Breast epithelium (tissue), 4 donors: ENCODE data around the gene DCN. TPM values are rescaled to one million over a fixed set of nuclear protein-coding genes. Genes with fewer than 3 reads are reported as not detected.

Experiments used
- DNase-seq, 2 donors: peaks; one replicate each; pipeline ENCODE4 v3.0.0-alpha.2; 2019; ENCODE audit warnings: low spot score in 2 of 2
- H3K27ac ChIP-seq, 2 donors: fragments of 200-600 bp; sonication (generic) in 1 of 2; one replicate each; pipeline ENCODE4 v1.5.1; 2016 to 2019; ENCODE audit warnings: mild to moderate bottlenecking in 1 of 2
- H3K27me3 ChIP-seq, 2 donors: fragments of 200-600 bp; sonication (generic) in 1 of 2; one replicate each; pipeline versions ENCODE4 v1.5.1 to v1.6.0; 2017 to 2019; ENCODE audit warnings: control low read depth in 1 of 2, mild to moderate bottlenecking in 1 of 2
- H3K36me3 ChIP-seq: fragments of 200-600 bp; one replicate; pipeline ENCODE4 v1.5.1; 2019
- H3K4me1 ChIP-seq, 2 donors: fragments of 200-600 bp; sonication (generic); one replicate each; pipeline ENCODE4 v1.5.1; 2016 to 2019; ENCODE audit warnings: control low read depth in 1 of 2
- H3K4me3 ChIP-seq, 3 donors: fragments of 200-600 bp; sonication (generic); 1 replicate in 2 of 3; 2 replicates in 1 of 3; pipeline ENCODE4 v1.5.1; 2016 to 2019; ENCODE audit warnings: mild to moderate bottlenecking in 3 of 3, moderate library complexity in 2 of 3
- H3K9me3 ChIP-seq, 2 donors: fragments of 200-600 bp; sonication (generic) in 1 of 2; one replicate each; pipeline ENCODE4 v1.5.1; 2016 to 2019; ENCODE audit warnings: control low read depth in 1 of 2
- CTCF ChIP-seq, 3 donors: fragments of 450-650 bp; IDR thresholded peaks; one replicate each; pipeline ENCODE4 v1.5.1; 2016 to 2017; ENCODE audit warnings: antibody characterized with exemption in 3 of 3, mild to moderate bottlenecking in 3 of 3, moderate library complexity in 3 of 3
- POLR2A ChIP-seq: fragments of 450-650 bp; IDR thresholded peaks from one replicate; pipeline ENCODE4 v1.6.1; 2016; ENCODE audit warnings: antibody characterized with exemption, mild to moderate bottlenecking, moderate library complexity
- POLR2AphosphoS5 ChIP-seq, 3 donors: sonication (generic); formaldehyde crosslinking; IDR thresholded peaks; one replicate each; pipeline ENCODE4 v1.6.1; 2017; ENCODE audit warnings: antibody characterized with exemption in 3 of 3
- intact Hi-C: fragments of 100-400 bp; cut with DNase I; formaldehyde crosslinking; loops from one replicate; pipeline ENCODE4 v1.15.1; 2023; ENCODE audit warnings: low total_unique reads
- total RNA-seq, 3 donors: library from RNA; depleted of rRNA; stranded (reverse); fragments of >200 nt; gene quantifications; one replicate each; pipeline ENCODE4 v1.1.0, GENCODE V29; 2016

Gene DCN
- total RNA-seq, 3 donors from 2014 or later, result 1,081 to 4,374 (median 1,702) TPM

GRCh38 chr12:91103101-91103500, 79.5 kb downstream of the DCN start:
- intact Hi-C loops, result no loop called here
- no peaks in the 10 kb centered on the region for H3K27me3 ChIP-seq
- DNase-seq, result no peak
- H3K4me3 ChIP-seq, result no peak overlapping the region
- H3K36me3 ChIP-seq, result no peaks in the 10 kb centered on the region
- H3K4me1 ChIP-seq, result no peaks in the 10 kb centered on the region
- H3K27ac ChIP-seq, result no peak overlapping the region
- no peaks in the 10 kb centered on the region for H3K9me3 ChIP-seq
- TF ChIP-seq CTCF (IDR thresholded peaks at IDR 0.05), result no peak
- TF ChIP-seq POLR2A, result no peak
- TF ChIP-seq POLR2AphosphoS5 (IDR thresholded peaks at IDR 0.05), result no peak

GRCh38 chr12:91100906-91101305, 81.7 kb downstream of the DCN start:
- Histone ChIP-seq H3K9me3 (no peaks in the 10 kb centered on the region), H3K36me3 (no peaks in the 10 kb centered on the region), H3K27ac (peak overlapping the region in 1 of 2 donors; percentile 48), H3K4me1 (no peaks in the 10 kb centered on the region), H3K27me3 (no peaks in the 10 kb centered on the region), H3K4me3 (no peak overlapping the region)
- DNase-seq, result no peak
- TF ChIP-seq POLR2A, result no peak
- TF ChIP-seq CTCF (IDR thresholded peaks at IDR 0.05), result no peak
- no peak for TF ChIP-seq POLR2AphosphoS5 (IDR thresholded peaks at IDR 0.05)
- intact Hi-C loops, result no loop called here

- intact Hi-C loops, result no loop called here
- peak overlapping the region; percentile 40 to 59 for H3K27ac ChIP-seq
Observed at GRCh38 chr12:91099836-91100235, 82.8 kb downstream of the DCN start.

GRCh38 chr12:91099341-91099740, 83.3 kb downstream of the DCN start:
- H3K27me3 ChIP-seq, result no peaks in the 10 kb centered on the region
- H3K27ac ChIP-seq, result peak overlapping the region; percentile 59 to 70
- DNase-seq, result no peak
- TF ChIP-seq CTCF (IDR thresholded peaks at IDR 0.05) (no peak), POLR2A (no peak), POLR2AphosphoS5 (IDR thresholded peaks at IDR 0.05) (no peak)
- H3K36me3 ChIP-seq, result no peaks in the 10 kb centered on the region
- no peaks in the 10 kb centered on the region for H3K4me1 ChIP-seq
- no peak overlapping the region for H3K4me3 ChIP-seq
- intact Hi-C loops, result no loop called here
- H3K9me3 ChIP-seq, result no peaks in the 10 kb centered on the region

More at GRCh38 chr12:91099836-91100235, 82.8 kb downstream of the DCN start:
- Histone ChIP-seq H3K4me1 (no peaks in the 10 kb centered on the region), H3K9me3 (no peaks in the 10 kb centered on the region), H3K36me3 (no peaks in the 10 kb centered on the region), H3K4me3 (no peak overlapping the region), H3K27me3 (no peaks in the 10 kb centered on the region)
- DNase-seq, result no peak
- TF ChIP-seq POLR2A, result no peak
- no peak for TF ChIP-seq POLR2AphosphoS5 (IDR thresholded peaks at IDR 0.05)
- no peak for TF ChIP-seq CTCF (IDR thresholded peaks at IDR 0.05)

- DNase-seq, result no peak
- Histone ChIP-seq H3K9me3 (no peaks in the 10 kb centered on the region), H3K36me3 (no peaks in the 10 kb centered on the region), H3K4me3 (no peak overlapping the region), H3K4me1 (no peaks in the 10 kb centered on the region), H3K27me3 (no peaks in the 10 kb centered on the region), H3K27ac (peak overlapping the region; percentile 59 to 70)
- TF ChIP-seq CTCF (IDR thresholded peaks at IDR 0.05) (no peak), POLR2AphosphoS5 (IDR thresholded peaks at IDR 0.05) (peak in 1 of 3 donors; percentile 42), POLR2A (no peak)
- intact Hi-C loops, result no loop called here
Observed at GRCh38 chr12:91098941-91099340, 83.7 kb downstream of the DCN start.
